ENCODE measurements around the gene DSCAM. TPM values are rescaled to one million over a fixed set of nuclear protein-coding genes. Genes with fewer than 3 reads are reported as not detected.

DSCAM gene
- total RNA-seq, 1 experiment from 2014 or later = 0.13 TPM

- CTCF ChIA-PET = no interaction called here
These were observed 779.2 kb downstream of the DSCAM start for GRCh38 chr21:40067751-40068150.

GRCh38 chr21:40066221-40066620, 780.7 kb downstream of the DSCAM start:
- DNase-seq (ENCODE audit: low spot score) (no peak), ATAC-seq (no peak)
- ChIA-PET POLR2A (no interaction called here), CTCF (interaction anchor here (0.6 kb wide), 1 partner anchor 1363 kb away, joined by 3 read pairs; no protein-coding TSS in a partner anchor)
- Mint-ChIP-seq H3K4me1 (peaks cover 10% of the 10 kb centered on the region; the same call in 1 of the 2 replicates), H3K27ac (no peak overlapping the region), H3K36me3 (no peaks in the 10 kb centered on the region), H3K9me3 (no peaks in the 10 kb centered on the region), H3K27me3 (ENCODE audit: low read depth) (no peaks in the 10 kb centered on the region; the same call in 1 of the 2 replicates), H3K4me3 (no peak overlapping the region)
- TF ChIP-seq ZNF281 (CRISPR knock-in tag; IDR thresholded peaks at IDR 0.05) (no peak), ATF3 (CRISPR knock-in tag; conservative IDR thresholded peaks at IDR 0.05) (no peak), ZBTB21 (CRISPR knock-in tag; IDR thresholded peaks at IDR 0.05; ENCODE audit: borderline replicate concordance) (no peak), ZNF416 (CRISPR knock-in tag; IDR thresholded peaks at IDR 0.05) (no peak)
- TF ChIP-seq, protein P1, sequence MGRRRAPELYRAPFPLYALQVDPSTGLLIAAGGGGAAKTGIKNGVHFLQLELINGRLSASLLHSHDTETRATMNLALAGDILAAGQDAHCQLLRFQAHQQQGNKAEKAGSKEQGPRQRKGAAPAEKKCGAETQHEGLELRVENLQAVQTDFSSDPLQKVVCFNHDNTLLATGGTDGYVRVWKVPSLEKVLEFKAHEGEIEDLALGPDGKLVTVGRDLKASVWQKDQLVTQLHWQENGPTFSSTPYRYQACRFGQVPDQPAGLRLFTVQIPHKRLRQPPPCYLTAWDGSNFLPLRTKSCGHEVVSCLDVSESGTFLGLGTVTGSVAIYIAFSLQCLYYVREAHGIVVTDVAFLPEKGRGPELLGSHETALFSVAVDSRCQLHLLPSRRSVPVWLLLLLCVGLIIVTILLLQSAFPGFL (CRISPR knock-in tag; IDR thresholded peaks at IDR 0.05; ENCODE audit: borderline replicate concordance) = no peak

More at GRCh38 chr21:40067751-40068150, 779.2 kb downstream of the DSCAM start:
- Mint-ChIP-seq H3K27ac (no peak overlapping the region), H3K9me3 (no peaks in the 10 kb centered on the region), H3K4me3 (no peak overlapping the region), H3K4me1 (peaks cover 10% of the 10 kb centered on the region; the same call in 1 of the 2 replicates), H3K36me3 (no peaks in the 10 kb centered on the region), H3K27me3 (ENCODE audit: low read depth) (no peaks in the 10 kb centered on the region; the same call in 1 of the 2 replicates)
- no peak for ATAC-seq
- no peak for TF ChIP-seq ZNF423 (CRISPR knock-in tag; IDR thresholded peaks at IDR 0.05)
- POLR2A ChIA-PET = no interaction called here
- no peak for DNase-seq (ENCODE audit: low spot score)

DNA sequence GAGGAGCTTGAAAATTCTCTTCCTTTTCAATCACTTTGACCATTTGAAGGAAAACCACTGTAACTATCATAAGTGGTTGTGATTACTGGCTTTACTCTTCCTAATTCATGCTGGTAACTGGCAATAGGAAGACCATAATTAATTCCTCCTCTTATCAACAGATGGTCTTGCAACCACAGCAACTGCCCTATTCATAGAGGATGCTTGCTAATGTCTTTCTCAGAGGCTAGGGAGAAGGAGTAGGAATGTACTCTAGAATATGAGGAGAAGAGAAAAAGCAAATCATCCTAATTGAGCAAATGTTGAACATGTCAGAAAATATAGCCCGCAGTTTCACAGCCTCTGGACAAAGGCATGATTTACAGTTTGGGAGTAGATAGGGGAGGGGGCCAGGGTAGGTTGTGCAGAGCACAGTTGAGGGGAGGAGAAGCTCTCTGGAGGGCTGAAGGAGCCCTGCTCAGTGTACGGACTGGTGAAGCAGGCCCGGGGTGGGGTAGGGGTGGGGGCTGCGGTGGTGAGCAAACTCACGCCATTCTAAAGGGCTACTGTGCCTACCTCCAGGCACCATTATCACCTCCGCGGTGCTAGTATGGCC, 786.8 kb downstream of the DSCAM start:
- peaks cover 5% of the 10 kb centered on the region for H3K9me3 Mint-ChIP-seq
- CTCF ChIA-PET = interaction anchor here (1.0 to 1.3 kb wide), 2 partner anchors 10 to 194 kb away, joined by 3 read pairs; no protein-coding TSS in a partner anchor

More for the DNA sequence above, 786.8 kb downstream of the DSCAM start:
- POLR2A ChIA-PET = no interaction called here
- no peak overlapping the region for H3K4me3 Mint-ChIP-seq
- H3K36me3 Mint-ChIP-seq = no peaks in the 10 kb centered on the region
- H3K27ac Mint-ChIP-seq = no peak overlapping the region
- ATAC-seq (no peak), DNase-seq (ENCODE audit: low spot score) (no peak)
- no peaks in the 10 kb centered on the region for H3K4me1 Mint-ChIP-seq
- TF ChIP-seq, protein P2, sequence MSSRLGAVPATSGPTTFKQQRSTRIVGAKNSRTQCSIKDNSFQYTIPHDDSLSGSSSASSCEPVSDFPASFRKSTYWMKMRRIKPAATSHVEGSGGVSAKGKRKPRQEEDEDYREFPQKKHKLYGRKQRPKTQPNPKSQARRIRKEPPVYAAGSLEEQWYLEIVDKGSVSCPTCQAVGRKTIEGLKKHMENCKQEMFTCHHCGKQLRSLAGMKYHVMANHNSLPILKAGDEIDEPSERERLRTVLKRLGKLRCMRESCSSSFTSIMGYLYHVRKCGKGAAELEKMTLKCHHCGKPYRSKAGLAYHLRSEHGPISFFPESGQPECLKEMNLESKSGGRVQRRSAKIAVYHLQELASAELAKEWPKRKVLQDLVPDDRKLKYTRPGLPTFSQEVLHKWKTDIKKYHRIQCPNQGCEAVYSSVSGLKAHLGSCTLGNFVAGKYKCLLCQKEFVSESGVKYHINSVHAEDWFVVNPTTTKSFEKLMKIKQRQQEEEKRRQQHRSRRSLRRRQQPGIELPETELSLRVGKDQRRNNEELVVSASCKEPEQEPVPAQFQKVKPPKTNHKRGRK (CRISPR knock-in tag; IDR thresholded peaks at IDR 0.05; ENCODE audit: borderline replicate concordance) = no peak
- TF ChIP-seq EMX1 (CRISPR knock-in tag; IDR thresholded peaks at IDR 0.05) (no peak), CREM (CRISPR knock-in tag; IDR thresholded peaks at IDR 0.05) (no peak), ESRRA (CRISPR knock-in tag; IDR thresholded peaks at IDR 0.05; ENCODE audit: borderline replicate concordance) (no peak), E2F1 (CRISPR knock-in tag; IDR thresholded peaks at IDR 0.05) (no peak)
- TF ChIP-seq, protein P3, sequence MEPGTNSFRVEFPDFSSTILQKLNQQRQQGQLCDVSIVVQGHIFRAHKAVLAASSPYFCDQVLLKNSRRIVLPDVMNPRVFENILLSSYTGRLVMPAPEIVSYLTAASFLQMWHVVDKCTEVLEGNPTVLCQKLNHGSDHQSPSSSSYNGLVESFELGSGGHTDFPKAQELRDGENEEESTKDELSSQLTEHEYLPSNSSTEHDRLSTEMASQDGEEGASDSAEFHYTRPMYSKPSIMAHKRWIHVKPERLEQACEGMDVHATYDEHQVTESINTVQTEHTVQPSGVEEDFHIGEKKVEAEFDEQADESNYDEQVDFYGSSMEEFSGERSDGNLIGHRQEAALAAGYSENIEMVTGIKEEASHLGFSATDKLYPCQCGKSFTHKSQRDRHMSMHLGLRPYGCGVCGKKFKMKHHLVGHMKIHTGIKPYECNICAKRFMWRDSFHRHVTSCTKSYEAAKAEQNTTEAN (CRISPR knock-in tag; IDR thresholded peaks at IDR 0.05) = no peak
- H3K27me3 Mint-ChIP-seq (ENCODE audit: low read depth) = no peaks in the 10 kb centered on the region; the same call in 1 of the 2 replicates
